Neural crest cell (in vitro differentiated cells): Measurements from ENCODE around the gene CCRL2. TPM values are rescaled to one million over a fixed set of nuclear protein-coding genes. Genes with fewer than 3 reads are reported as not detected.

Experiments used
- DNase-seq: peaks from one replicate; pipeline ENCODE4 v3.0.0; 2021; ENCODE audit warnings: low read depth, mixed read lengths, low spot score
- H3K27ac Mint-ChIP-seq: one replicate; pipeline ENCODE4 v1.8.0; 2021; ENCODE audit warnings: mild to moderate bottlenecking, mixed read lengths; ENCODE audit not compliant: unreplicated experiment
- H3K27me3 Mint-ChIP-seq: 2 replicates; pipeline ENCODE4 v1.8.0; 2021; ENCODE audit warnings: low read depth, mild to moderate bottlenecking, mixed read lengths
- H3K36me3 Mint-ChIP-seq: 2 replicates; pipeline ENCODE4 v1.8.0; 2021; ENCODE audit warnings: low read depth, mild to moderate bottlenecking, mixed read lengths
- H3K4me1 Mint-ChIP-seq: 2 replicates; pipeline ENCODE4 v1.8.0; 2021; ENCODE audit warnings: mixed read lengths
- H3K4me3 Mint-ChIP-seq: one replicate; pipeline ENCODE4 v1.8.0; 2021; ENCODE audit warnings: mild to moderate bottlenecking, mixed read lengths
- H3K9me3 Mint-ChIP-seq: 2 replicates; pipeline ENCODE4 v1.8.0; 2021; ENCODE audit warnings: mixed read lengths
- CTCF ChIP-seq: fragments of 200-600 bp; sonication (generic); conservative IDR thresholded peaks from 2 replicates; pipeline ENCODE4 v1.5.0; 2021; ENCODE audit warnings: antibody characterized with exemption, mild to moderate bottlenecking
- total RNA-seq: library from RNA; stranded (reverse); gene quantifications from 2 replicates; pipeline ENCODE4 v1.2.1, GENCODE V29; 2021

CCRL2 gene
- total RNA-seq, 1 donor from 2014 or later: not detected

- Mint-ChIP-seq H3K36me3 (no peaks in the 10 kb centered on the region), H3K4me3 (no peak overlapping the region), H3K4me1 (peaks cover 4% of the 10 kb centered on the region), H3K27me3 (no peaks in the 10 kb centered on the region), H3K9me3 (peaks cover 3% of the 10 kb centered on the region), H3K27ac (no peak overlapping the region)
- no peak for DNase-seq
- TF ChIP-seq CTCF: no peak
Observed at GRCh38 chr3:46393011-46393410, 14.0 kb upstream of the CCRL2 start.

- peaks cover 3% of the 10 kb centered on the region for H3K9me3 Mint-ChIP-seq
- TF ChIP-seq CTCF: no peak
- no peaks in the 10 kb centered on the region for H3K36me3 Mint-ChIP-seq
- no peak for DNase-seq
- H3K4me3 Mint-ChIP-seq: no peak overlapping the region
- no peaks in the 10 kb centered on the region for H3K27me3 Mint-ChIP-seq
- peaks cover 4% of the 10 kb centered on the region for H3K4me1 Mint-ChIP-seq
- H3K27ac Mint-ChIP-seq: no peak overlapping the region
Observed at GRCh38 chr3:46393554-46394434, 13.3 kb upstream of the CCRL2 start.

- H3K4me1 Mint-ChIP-seq: peaks cover 4% of the 10 kb centered on the region
- no peak for TF ChIP-seq CTCF
- no peak overlapping the region for H3K27ac Mint-ChIP-seq
- no peak for DNase-seq
- no peaks in the 10 kb centered on the region for H3K36me3 Mint-ChIP-seq
- H3K4me3 Mint-ChIP-seq: no peak overlapping the region
- H3K27me3 Mint-ChIP-seq: no peaks in the 10 kb centered on the region
- peaks cover 3% of the 10 kb centered on the region for H3K9me3 Mint-ChIP-seq
Observed at GRCh38 chr3:46395210-46395661, 11.8 kb upstream of the CCRL2 start.

- TF ChIP-seq CTCF: no peak
- H3K4me3 Mint-ChIP-seq: no peak overlapping the region
- peaks cover 4% of the 10 kb centered on the region for H3K4me1 Mint-ChIP-seq
- no peaks in the 10 kb centered on the region for H3K36me3 Mint-ChIP-seq
- H3K27me3 Mint-ChIP-seq: no peaks in the 10 kb centered on the region
- no peak overlapping the region for H3K27ac Mint-ChIP-seq
- peaks cover 3% of the 10 kb centered on the region for H3K9me3 Mint-ChIP-seq
- no peak for DNase-seq
Observed at GRCh38 chr3:46395766-46396530, 11.1 kb upstream of the CCRL2 start.

GRCh38 chr3:46397111-46397510 is 9.9 kb upstream of the CCRL2 start:
- Mint-ChIP-seq H3K27me3 (no peaks in the 10 kb centered on the region), H3K4me3 (no peak overlapping the region), H3K36me3 (no peaks in the 10 kb centered on the region), H3K27ac (no peak overlapping the region), H3K4me1 (peaks cover 4% of the 10 kb centered on the region), H3K9me3 (peaks cover 3% of the 10 kb centered on the region)
- TF ChIP-seq CTCF: no peak
- DNase-seq: no peak
